ENCODE measurements around the gene TRPV3. TPM values are rescaled to one million over a fixed set of nuclear protein-coding genes. Genes with fewer than 3 reads are reported as not detected.
A peak's percentile ranks its signal among the peaks of the same experiment; 100 is the strongest.
"Not testable (repeated sequence)": the region's sequence is repeated elsewhere in the genome, so short reads cannot be mapped to it uniquely, and the experiment has no call there.

Gene TRPV3
- polyA plus RNA-seq (ENCODE audit: insufficient read length in 10 of 10): 1 to 10 TPM; 1.0 to 2.3 (median 1.5) TPM
- long read RNA-seq, donor 1: 0 reads
- long read RNA-seq, donor 2: 0 reads
- long read RNA-seq, donor 3: 0 reads
- long read RNA-seq, donor 4: 0 reads
- long read RNA-seq, donor 5: 0 reads
- long read RNA-seq, donor 6: 0 reads
- long read RNA-seq, donor 7: 0 reads
- long read RNA-seq, donor 8: 0 reads
- long read RNA-seq, donor 9: 0 reads

GRCh38 chr17:3557768-3558583, at the start of gene TRPV3:
TSS of gene TRPV3 (minus strand) at chr17:3557812. CDS start at chr17:3554850, 2,962 bp downstream.
- DNase-seq: peak in 1 of 3 donors; percentile 44

- DNase-seq: no peak
These were observed 46.3 kb upstream of the TRPV3 start for GRCh38 chr17:3603870-3604259.

- DNase-seq: peak in 1 of 3 donors; percentile 12
These were observed 45.7 kb upstream of the TRPV3 start for GRCh38 chr17:3603119-3603869.

DNA sequence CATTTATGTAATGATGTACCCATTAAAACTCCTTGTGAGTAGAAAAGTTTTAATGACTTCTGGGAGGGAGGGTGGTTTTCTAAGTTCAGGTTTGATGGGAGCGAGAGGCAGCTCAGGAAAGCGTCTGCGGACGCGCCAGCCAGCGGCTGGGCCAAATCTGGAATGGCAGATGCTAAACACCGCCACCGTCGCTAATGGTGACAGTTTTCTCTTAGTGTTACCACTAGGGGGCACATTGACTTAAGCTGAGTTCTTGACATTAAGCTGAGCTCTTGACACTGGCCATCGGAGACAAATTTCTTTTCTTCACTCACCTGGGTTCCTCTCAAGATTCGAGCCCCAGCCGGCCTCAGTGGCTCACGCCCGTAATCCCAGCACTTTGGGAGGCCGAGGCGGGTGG, 44.9 kb upstream of the TRPV3 start:
- DNase-seq: peak in 1 of 3 donors; percentile 37

DNA sequence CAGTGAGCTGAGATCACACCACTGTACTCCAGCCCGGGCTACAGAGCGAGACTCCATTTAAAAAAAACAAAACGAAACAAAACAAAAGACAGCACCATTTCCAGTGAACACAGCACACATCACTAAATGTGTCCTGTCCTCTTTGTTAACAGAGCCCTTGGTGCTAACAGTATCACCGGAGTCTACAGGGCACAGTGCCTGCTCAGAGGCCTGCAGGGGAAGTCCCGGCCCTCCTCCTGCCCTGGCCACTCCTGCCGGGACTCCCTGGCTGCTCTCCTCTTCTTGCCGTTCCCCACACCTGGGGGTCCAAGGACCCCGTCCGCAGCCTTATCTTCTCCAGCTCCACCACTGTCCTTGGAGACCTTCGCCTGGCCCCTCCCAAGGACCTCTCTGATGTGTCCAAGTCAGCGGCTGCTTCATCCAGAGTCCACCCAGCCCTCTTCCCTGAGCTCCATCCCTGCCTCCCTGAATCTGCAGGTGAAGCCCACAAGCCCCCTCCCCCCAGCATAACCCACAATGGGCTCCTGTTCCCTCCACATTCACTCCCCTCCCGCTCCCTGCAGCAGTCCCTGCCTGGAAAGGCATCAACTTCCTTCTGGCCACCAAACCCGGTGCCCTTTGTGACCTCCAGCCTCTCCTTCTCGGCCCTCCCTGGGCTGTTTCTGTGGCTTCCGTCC, 43.1 kb upstream of the TRPV3 start:
- DNase-seq: no peak

- DNase-seq: no peak
These were observed 40.5 kb upstream of the TRPV3 start for GRCh38 chr17:3598078-3598477.

DNA sequence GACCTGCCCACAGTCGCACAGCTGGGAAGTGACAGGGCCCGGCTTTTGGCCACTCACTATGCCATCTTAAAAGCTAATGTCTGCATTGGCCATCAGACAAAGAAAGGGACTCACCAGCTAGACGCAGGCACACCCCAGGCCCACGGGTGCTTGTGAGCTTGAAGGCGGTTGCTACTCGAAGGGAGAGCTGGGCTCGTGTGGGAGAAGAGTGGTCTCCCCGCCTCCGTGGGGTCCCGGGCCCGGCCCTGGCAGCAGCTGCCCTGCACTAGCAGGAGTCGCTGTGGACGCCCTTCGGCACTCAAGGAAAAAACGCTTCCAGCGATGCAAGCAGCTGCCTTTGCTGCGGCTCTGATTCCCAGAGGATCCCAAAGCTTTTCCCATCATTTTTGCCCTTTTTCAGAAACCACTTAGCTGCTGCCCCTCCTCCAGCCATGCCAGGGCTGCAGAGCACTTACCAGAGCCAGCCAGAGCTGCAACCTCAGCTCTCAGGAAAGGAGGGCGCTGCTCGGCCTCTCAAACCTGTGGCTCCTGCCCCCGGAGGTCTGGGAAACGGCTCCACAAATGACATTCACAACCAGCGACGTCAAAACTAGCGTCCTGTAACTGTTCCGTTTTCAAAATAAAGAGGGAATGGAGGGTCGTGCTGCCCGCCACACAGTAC, 39.3 kb upstream of the TRPV3 start:
- DNase-seq: peak in 1 of 3 donors; percentile 42

DNA sequence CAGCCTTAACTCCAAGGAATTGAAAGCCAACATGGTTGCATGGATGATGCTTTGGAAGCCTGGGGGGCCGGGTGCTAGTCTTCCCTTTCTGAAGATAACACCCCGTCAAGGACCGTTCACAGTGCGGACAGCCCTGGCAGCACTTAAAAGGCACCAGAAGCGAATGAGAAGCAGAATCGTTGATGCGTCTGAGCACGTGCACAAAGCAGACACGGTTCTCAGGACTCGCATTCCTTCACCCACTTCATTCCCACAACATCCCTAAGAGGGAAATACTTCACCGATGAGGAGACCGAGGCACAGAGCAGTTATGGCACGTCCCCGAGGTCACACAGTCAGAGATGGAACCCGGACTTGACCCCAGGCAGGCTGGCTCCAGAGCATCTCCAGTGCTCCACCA, 37.4 kb upstream of the TRPV3 start:
- peak in 1 of 3 donors; percentile 25 for DNase-seq

DNA sequence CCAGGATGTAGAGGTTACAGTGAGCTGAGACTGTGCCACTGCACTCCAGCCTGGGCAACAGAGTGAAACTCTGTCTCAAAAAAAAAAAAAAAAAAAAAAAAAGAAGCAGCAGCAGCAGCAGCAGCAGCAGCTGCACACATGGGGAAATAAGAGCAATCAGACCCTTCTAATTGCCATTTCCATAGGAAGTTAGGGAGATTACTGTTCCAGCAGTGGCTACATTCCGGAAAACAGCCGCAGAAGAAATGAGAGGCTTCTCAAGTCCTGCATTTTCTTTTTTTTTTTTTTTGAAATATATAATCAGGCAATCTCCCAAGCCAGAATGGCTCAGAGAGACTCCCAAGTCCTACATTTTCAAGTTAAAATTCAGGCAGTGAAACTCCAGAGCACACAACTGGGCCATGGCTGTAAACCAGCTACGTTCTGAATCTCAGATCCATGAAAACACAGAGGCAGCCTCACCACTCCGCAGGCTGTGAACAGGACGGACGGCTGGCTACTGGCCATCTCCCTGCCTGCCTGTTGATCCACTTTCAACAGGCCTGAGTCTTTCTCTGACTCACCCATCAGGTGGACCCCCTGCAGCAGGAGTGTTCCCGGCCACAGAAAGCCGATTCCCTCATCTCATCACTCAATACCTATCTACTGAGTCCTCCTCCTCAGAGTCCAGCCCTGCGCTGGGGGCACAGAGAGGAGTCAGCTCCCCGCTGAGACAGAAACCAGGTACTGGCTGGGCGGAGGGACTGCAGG, 36.6 kb upstream of the TRPV3 start:
- DNase-seq: peak; percentile 22 to 75 (median 60)

DNA sequence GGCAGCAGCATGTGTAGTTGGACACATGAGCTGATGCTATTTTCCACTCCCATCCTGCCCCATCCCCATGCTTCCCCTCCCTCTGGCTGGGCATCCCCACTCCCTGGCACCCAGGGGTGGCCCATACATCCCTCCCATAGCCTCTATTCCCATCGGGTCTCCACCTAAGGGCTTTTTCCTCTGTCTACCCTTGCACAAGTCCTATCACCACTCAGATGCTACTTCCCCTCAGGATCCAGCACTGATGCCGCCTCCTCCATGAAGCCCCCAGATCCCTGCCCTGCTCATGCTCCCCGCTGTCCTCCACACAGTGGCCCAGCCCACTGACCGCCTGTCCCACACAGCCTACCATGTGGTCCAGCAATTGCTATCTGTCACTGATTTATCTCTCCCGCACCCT, 35.8 kb upstream of the TRPV3 start:
- DNase-seq: no peak

DNA sequence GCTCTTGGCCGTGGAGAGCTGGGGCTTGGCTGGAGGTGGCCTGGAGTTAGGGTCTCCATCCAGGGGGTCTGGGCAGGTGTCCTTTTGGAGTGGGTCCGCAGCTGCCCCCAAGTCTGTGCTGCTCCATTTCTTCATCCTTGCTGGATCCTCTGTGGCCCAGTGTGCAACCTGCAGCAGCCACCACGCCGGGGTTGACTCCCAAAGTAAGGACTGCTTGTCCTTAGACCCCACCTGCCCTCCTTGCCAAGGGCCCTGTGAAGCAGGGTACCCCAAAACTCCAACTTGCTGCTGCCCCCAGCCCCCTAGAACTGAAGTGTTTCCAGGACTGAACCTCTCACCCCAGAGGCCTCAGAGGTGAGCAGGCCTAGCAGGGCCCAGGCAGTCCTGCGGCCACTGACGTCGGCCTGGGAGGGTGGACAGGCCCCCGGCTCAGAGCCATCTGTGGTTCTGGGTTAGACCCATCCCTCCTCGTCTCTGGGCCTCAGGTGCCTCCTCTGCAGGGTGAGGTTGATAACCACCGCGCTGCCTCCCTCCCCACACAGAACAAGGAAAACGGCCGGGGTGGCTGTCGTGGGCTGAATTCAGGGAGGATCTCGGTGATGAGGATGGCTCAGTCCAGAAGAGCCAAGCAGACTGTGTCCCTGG, 34.7 kb upstream of the TRPV3 start:
- DNase-seq: no peak

- DNase-seq: no peak
These were observed 33.2 kb upstream of the TRPV3 start for GRCh38 chr17:3590768-3591167.

DNA sequence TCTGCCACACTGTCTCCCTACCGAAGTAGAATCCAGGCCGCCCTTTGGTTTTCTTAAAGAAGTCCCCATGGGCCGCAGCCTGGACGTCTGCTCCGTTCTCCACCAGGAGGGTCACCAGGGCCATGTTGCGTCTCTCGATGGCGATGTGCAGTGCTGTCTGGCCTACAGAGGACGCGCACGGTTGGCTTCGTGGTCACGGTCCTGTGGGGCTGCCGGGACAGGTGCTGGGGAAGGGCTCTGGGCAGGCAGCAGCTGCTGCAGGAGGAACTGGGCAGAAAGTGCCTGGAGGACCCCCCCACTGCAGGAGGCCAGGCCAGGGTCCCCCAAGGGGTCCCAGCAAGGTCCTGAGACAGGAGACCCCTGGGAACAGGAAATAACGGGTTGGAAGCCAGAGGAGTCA, 32.6 kb upstream of the TRPV3 start:
- DNase-seq: no peak

- DNase-seq: no peak
These were observed 32.2 kb upstream of the TRPV3 start for GRCh38 chr17:3589784-3590183.

DNA sequence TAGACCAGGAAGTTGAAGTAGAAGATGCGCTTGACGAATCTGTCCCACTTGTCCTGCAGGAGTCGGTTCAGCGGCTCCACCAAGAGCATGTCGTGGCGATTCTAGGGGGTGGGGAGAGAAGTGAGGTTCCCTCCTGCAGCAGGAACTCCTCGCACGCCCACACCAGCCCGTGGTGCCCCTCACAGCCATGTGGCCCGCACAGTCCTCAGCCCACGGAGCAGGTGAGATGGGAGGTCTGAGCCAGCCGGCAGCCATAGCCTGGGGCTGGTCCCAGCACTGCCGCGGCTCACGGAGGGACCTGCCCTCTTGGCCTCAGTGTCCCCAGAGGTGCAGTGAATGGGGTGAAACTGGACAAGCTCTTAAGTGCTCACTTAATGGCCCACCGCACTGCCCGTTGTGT, 28.2 kb upstream of the TRPV3 start:
- no peak for DNase-seq

DNA sequence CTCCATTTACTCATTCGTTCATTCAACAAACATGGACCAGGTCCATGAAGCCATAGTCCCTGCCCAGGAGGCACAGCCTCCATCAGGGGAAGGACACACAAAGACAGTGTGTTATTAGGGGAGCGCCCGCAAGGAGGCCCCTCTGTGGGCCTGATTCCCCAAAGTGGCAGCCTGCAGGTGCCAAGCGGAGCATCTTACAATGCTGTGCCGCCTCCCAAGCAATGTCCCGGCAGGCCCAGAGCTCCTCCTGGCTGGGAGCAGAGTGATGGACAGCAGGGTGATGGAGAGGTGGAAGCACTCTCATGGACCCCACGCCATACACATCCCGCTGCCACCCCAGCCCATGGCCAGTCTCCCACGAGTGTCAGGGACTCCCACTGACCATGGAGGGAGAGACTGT, 25.8 kb upstream of the TRPV3 start:
- no peak for DNase-seq

GRCh38 chr17:3582915-3583314, 25.3 kb upstream of the TRPV3 start:
- DNase-seq: no peak

GRCh38 chr17:3578667-3579066, 21.1 kb upstream of the TRPV3 start:
- not testable (repeated sequence) for DNase-seq

DNA sequence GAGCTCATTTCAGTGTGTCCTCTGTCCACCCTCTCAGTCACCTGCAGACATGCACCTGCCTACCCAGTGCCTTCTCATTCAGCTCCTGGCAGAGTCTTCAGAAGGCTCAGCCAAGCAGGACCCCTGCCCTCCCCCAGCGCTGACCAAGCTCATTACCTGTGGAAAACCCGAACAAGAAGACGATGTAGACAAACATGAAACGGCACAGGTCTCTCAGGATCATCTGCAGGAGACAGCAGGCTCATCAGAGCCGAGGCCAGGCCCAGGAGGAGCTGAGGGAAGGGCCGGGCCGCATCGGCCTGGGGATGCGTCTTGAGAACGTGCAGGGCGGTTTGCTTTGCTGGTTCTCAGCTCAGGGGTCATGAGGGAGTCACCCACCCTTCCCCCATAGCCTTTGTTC, 19.4 kb upstream of the TRPV3 start:
- no peak for DNase-seq

DNA sequence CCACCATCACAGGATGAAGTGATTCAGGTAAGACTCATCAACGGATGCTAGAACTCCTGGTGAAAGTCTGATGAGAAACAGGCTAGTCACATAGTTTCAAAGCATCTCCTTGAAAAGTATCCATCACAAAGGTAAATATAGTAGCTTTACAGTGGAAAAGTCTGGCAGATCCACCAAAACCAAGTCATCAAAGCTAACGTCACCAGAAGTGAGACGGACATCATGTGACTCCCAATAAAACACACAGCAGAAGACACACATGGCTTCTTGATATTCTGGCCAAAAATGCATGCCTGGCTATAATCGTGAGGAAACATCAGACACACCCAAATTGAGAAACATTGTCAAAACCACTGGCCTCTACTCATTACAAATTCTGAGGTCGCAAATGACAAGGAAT, 17.9 kb upstream of the TRPV3 start:
- no peak for DNase-seq
